ENCODE data around the gene CDH13.

GRCh38 chr16:83233153-83233552, 606.4 kb downstream of the CDH13 start:
- no peak for TF ChIP-seq CTCF (IDR thresholded peaks at IDR 0.05)
- TF ChIP-seq POLR2A (IDR thresholded peaks at IDR 0.05) = no peak

Data from body of pancreas (tissue), 4 donors.